Neural progenitor cell (in vitro differentiated cells): Measurements from ENCODE around the gene SLC17A7. TPM values are rescaled to one million over a fixed set of nuclear protein-coding genes. Genes with fewer than 3 reads are reported as not detected.

ENCODE experiments used
- DNase-seq: peaks from one replicate; pipeline ENCODE4 v3.0.0-alpha.2; 2016; ENCODE audit warnings: low spot score
- H2AFZ ChIP-seq: fragments of 200-600 bp; sonication (generic); replicated peaks from 2 replicates; pipeline ENCODE4 v1.6.1; 2016; ENCODE audit warnings: antibody characterized with exemption
- H3F3A ChIP-seq: fragments of 200-600 bp; sonication (generic); 2 replicates; pipeline ENCODE4 v1.6.1; 2016; ENCODE audit warnings: antibody characterized with exemption, low read depth
- H3K27ac ChIP-seq: fragments of 200-600 bp; sonication (generic); 2 replicates; pipeline ENCODE4 v1.5.1; 2016; ENCODE audit warnings: mild to moderate bottlenecking
- H3K27me3 ChIP-seq: fragments of 200-600 bp; sonication (generic); 2 replicates; pipeline ENCODE4 v1.6.1; 2016; ENCODE audit warnings: mild to moderate bottlenecking, moderate library complexity
- H3K36me3 ChIP-seq: fragments of 200-600 bp; sonication (generic); 2 replicates; pipeline ENCODE4 v1.5.1; 2016
- H3K4me1 ChIP-seq: fragments of 200-600 bp; sonication (generic); 2 replicates; pipeline ENCODE4 v1.6.1; 2016; ENCODE audit warnings: mixed run types
- H3K4me2 ChIP-seq: fragments of 200-600 bp; sonication (generic); 2 replicates; pipeline ENCODE4 v1.6.1; 2016
- H3K4me3 ChIP-seq: fragments of 200-600 bp; sonication (generic); 2 replicates; pipeline ENCODE4 v1.5.1; 2016
- H3K79me2 ChIP-seq: fragments of 200-600 bp; sonication (generic); 2 replicates; pipeline ENCODE4 v1.6.1; 2016; ENCODE audit warnings: low read depth
- H3K9ac ChIP-seq: fragments of 200-600 bp; sonication (generic); 2 replicates; pipeline ENCODE4 v1.6.1; 2016
- H3K9me3 ChIP-seq: fragments of 200-600 bp; sonication (generic); 2 replicates; pipeline ENCODE4 v1.5.1; 2016; ENCODE audit warnings: low read depth
- H4K20me1 ChIP-seq: fragments of 200-600 bp; sonication (generic); 2 replicates; pipeline ENCODE4 v1.6.1; 2016; ENCODE audit warnings: low read depth
- H3K27ac Mint-ChIP-seq: 3 replicates; pipeline ENCODE4 v1.8.0; 2021; ENCODE audit warnings: mixed read lengths
- H3K27me3 Mint-ChIP-seq: 2 replicates; pipeline ENCODE4 v1.8.0; 2022; ENCODE audit warnings: low read depth, mild to moderate bottlenecking, inconsistent platforms, moderate library complexity, mixed read lengths; ENCODE audit not compliant: insufficient read depth
- H3K36me3 Mint-ChIP-seq: 3 replicates; pipeline ENCODE4 v1.8.0; 2021; ENCODE audit warnings: mixed read lengths
- H3K4me1 Mint-ChIP-seq: 3 replicates; pipeline ENCODE4 v1.8.0; 2021; ENCODE audit warnings: mixed read lengths
- H3K4me3 Mint-ChIP-seq: 3 replicates; pipeline ENCODE4 v1.8.0; 2021; ENCODE audit warnings: mild to moderate bottlenecking, moderate library complexity, mixed read lengths
- H3K9me3 Mint-ChIP-seq: 3 replicates; pipeline ENCODE4 v1.8.0; 2020; ENCODE audit warnings: mixed read lengths
- EZH2 ChIP-seq: fragments of 200-600 bp; sonication (generic); IDR thresholded peaks from 2 replicates; pipeline ENCODE4 v1.6.1; 2017; ENCODE audit warnings: antibody characterized with exemption, mild to moderate bottlenecking, moderate library complexity
- EZH2phosphoT487 ChIP-seq: fragments of 200-600 bp; sonication (generic); IDR thresholded peaks from 2 replicates; pipeline ENCODE4 v1.6.1; 2017; ENCODE audit warnings: antibody characterized with exemption
- total RNA-seq: library from RNA; depleted of rRNA; stranded (reverse); fragments of >200 nt; gene quantifications from 2 replicates; pipeline ENCODE4 v1.2.3, GENCODE V29; 2015; ENCODE audit warnings: low replicate concordance
- TF ChIP-seq, protein P1 (sequence below): fragments of 200-600 bp; sonication (generic); IDR thresholded peaks from 2 replicates; pipeline ENCODE4 v1.5.1; 2017; ENCODE audit warnings: antibody characterized with exemption, mild to moderate bottlenecking

The SLC17A7 gene
- total RNA-seq, 1 donor from 2014 or later = 1.4 TPM

DNA sequence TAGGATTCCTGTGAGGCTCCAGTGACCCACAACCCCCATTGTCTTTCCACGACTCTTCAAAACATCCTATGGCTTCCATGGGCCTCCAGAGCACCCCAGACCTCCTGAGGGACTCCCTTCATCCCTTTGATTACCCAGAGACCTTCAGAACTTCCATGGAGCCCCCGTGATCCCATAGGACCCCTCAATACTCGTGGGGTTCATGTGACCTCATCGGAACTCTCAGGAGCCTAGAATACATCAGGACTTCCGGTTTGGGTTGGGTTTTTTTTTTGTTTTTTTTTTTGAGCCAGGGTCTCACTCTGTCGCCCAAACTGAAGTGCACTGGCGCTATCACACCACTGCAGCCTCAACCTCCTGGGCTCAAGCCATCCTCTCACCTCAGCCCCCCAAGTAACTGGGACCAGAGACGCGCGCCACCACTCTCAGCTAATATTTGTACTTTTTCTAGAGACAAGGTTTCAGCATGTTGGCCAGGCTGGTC lies 12.5 kb upstream of the SLC17A7 start:
- Histone ChIP-seq H3K4me3 (peak overlapping the region; percentile 72), H3K79me2 (peaks cover 42% of the 10 kb centered on the region), H4K20me1 (no peaks in the 10 kb centered on the region), H3K36me3 (no peaks in the 10 kb centered on the region), H2AFZ (peak overlapping the region; percentile 55), H3K9ac (peak overlapping the region; percentile 84), H3K27ac (peak overlapping the region; percentile 80), H3K27me3 (no peaks in the 10 kb centered on the region), H3K4me2 (peak overlapping the region; percentile 91), H3F3A (peaks cover 27% of the 10 kb centered on the region), H3K9me3 (no peaks in the 10 kb centered on the region), H3K4me1 (peaks cover 11% of the 10 kb centered on the region)
- H3K36me3 Mint-ChIP-seq = peaks cover 10% of the 10 kb centered on the region
- DNase-seq = no peak
- peak overlapping the region; percentile 97 for H3K4me3 Mint-ChIP-seq
- no peaks in the 10 kb centered on the region for H3K9me3 Mint-ChIP-seq
- no peak for TF ChIP-seq EZH2phosphoT487
- TF ChIP-seq, protein P1, sequence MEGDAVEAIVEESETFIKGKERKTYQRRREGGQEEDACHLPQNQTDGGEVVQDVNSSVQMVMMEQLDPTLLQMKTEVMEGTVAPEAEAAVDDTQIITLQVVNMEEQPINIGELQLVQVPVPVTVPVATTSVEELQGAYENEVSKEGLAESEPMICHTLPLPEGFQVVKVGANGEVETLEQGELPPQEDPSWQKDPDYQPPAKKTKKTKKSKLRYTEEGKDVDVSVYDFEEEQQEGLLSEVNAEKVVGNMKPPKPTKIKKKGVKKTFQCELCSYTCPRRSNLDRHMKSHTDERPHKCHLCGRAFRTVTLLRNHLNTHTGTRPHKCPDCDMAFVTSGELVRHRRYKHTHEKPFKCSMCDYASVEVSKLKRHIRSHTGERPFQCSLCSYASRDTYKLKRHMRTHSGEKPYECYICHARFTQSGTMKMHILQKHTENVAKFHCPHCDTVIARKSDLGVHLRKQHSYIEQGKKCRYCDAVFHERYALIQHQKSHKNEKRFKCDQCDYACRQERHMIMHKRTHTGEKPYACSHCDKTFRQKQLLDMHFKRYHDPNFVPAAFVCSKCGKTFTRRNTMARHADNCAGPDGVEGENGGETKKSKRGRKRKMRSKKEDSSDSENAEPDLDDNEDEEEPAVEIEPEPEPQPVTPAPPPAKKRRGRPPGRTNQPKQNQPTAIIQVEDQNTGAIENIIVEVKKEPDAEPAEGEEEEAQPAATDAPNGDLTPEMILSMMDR = no peak
- TF ChIP-seq EZH2 = no peak
- H3K27me3 Mint-ChIP-seq = peaks cover 5% of the 10 kb centered on the region
- peak overlapping the region; percentile 98 for H3K27ac Mint-ChIP-seq
- peaks cover 22% of the 10 kb centered on the region for H3K4me1 Mint-ChIP-seq

DNA sequence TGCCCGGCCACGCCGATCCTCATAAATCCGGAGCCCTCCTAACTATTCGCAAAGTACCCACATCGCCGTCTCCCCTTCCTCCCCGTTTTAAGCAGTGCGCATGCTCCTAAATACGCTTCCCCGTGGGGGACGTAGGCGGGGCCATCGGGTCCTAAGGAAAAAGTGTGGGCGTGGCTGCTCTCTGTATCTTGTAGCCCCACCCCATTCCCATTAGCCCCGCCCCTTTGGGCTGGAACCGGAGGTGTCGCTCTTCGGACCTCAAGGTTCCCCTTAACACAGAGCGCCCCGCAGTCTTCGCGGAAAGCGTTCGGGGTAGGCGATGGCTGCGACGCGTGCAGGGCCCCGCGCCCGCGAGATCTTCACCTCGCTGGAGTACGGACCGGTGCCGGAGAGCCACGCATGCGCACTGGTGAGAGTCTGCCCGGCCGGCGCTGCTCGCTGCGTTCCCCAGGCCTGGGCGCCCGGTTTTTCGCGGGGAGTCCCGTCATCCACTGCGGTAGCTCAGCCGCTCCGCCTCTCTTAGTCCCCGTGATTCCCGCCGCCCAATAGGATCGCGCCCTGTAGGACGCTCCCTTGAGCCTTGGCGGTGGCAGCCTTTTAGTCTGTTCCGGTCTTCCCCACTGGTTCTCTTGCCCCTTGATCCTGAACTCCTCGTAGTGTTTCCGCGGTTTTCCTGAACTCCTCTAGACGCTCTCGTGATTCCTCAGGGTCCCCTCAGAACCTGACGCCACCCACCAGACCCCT lies 11.9 kb upstream of the SLC17A7 start, which contains the start of gene ALDH16A1:
Gene ALDH16A1, plus strand, starts transcription at position 213 of the 744 bp plus-strand sequence. Its CDS starts 107 bp downstream, at position 320.
- Histone ChIP-seq H3K9me3 (no peaks in the 10 kb centered on the region), H2AFZ (peak within 1 kb of the TSS; percentile 55), H3K27me3 (no peaks in the 10 kb centered on the region), H3K27ac (peak within 1 kb of the TSS; percentile 80), H3K36me3 (no peaks in the 10 kb centered on the region), H3F3A (peaks cover 32% of the 10 kb centered on the region), H3K9ac (peak within 1 kb of the TSS; percentile 84), H3K4me3 (peak within 1 kb of the TSS; percentile 72), H3K4me1 (peaks cover 11% of the 10 kb centered on the region), H4K20me1 (peaks cover 5% of the 10 kb centered on the region), H3K79me2 (peaks cover 42% of the 10 kb centered on the region), H3K4me2 (peak within 1 kb of the TSS; percentile 91)
- H3K4me3 Mint-ChIP-seq = peak within 1 kb of the TSS; percentile 97
- peak; percentile 99 for DNase-seq
- H3K27me3 Mint-ChIP-seq = peaks cover 8% of the 10 kb centered on the region
- H3K9me3 Mint-ChIP-seq = no peaks in the 10 kb centered on the region
- H3K36me3 Mint-ChIP-seq = peaks cover 13% of the 10 kb centered on the region
- peaks cover 26% of the 10 kb centered on the region for H3K4me1 Mint-ChIP-seq
- peak within 1 kb of the TSS; percentile 98 for H3K27ac Mint-ChIP-seq
- TF ChIP-seq EZH2phosphoT487 (no peak), EZH2 (no peak)
- TF ChIP-seq, protein P1 = no peak

DNA sequence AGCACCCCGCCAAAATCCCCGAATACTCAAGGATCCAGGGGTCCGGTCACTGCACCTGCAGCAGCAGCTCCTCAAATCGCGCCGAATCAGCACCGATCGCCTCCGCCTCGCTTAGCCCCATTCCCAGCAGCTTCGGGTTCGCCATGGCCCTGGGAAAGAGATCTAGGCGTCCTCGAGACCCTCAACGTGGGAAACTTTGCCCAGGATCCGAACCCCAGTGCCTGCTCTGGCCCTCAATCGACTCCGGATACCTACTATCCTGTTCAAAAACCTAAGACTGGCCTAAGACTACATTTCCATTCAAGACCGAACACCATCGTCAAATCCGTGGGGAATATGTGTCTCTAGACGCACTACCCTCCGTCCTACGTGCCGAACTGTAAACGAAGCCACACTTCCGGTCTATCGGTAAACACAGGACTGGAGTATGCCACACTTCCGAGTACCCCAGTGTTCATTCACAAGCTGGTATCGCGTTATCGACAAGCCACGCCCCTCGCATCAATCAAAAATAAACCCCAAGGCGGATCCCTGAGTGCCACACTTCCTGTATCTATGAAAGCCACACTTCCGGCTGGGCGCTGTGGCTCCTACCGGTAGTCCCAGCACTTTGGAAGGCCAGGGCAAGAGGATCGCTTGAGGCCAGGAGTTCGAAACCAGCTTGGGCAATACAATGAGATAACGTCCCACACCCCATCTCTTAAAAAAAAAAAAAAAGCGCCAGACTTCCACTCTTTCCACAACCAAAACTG lies 10.3 kb upstream of the SLC17A7 start, which contains the start of gene PIH1D1:
Gene PIH1D1, minus strand, starts transcription at position 385 of the 752 bp plus-strand sequence. Its CDS starts 240 bp downstream, at position 145.
- H3K9ac ChIP-seq = peak within 1 kb of the TSS; percentile 84
- no peak for TF ChIP-seq EZH2
- TF ChIP-seq, protein P1 = no peak
- no peak for TF ChIP-seq EZH2phosphoT487
- Mint-ChIP-seq H3K27me3 (peaks cover 9% of the 10 kb centered on the region), H3K4me3 (peak within 1 kb of the TSS; percentile 97), H3K36me3 (peaks cover 12% of the 10 kb centered on the region), H3K4me1 (peaks cover 26% of the 10 kb centered on the region), H3K27ac (peak within 1 kb of the TSS; percentile 65), H3K9me3 (no peaks in the 10 kb centered on the region)
- DNase-seq = peak; percentile 98
- peaks cover 5% of the 10 kb centered on the region for H4K20me1 ChIP-seq
- peaks cover 11% of the 10 kb centered on the region for H3K4me1 ChIP-seq
- no peaks in the 10 kb centered on the region for H3K9me3 ChIP-seq
- H3F3A ChIP-seq = peaks cover 42% of the 10 kb centered on the region
- H3K79me2 ChIP-seq = peaks cover 42% of the 10 kb centered on the region
- H3K4me2 ChIP-seq = peak within 1 kb of the TSS; percentile 92
- peak within 1 kb of the TSS; percentile 74 for H3K27ac ChIP-seq
- peak within 1 kb of the TSS; percentile 89 for H3K4me3 ChIP-seq
- no peaks in the 10 kb centered on the region for H3K36me3 ChIP-seq
- no peaks in the 10 kb centered on the region for H3K27me3 ChIP-seq
- peak within 1 kb of the TSS; percentile 55 for H2AFZ ChIP-seq
